Mammary epithelial cell (primary cell): ENCODE measurements around the gene NUDT4.

Experiments
- EZH2 ChIP-seq: IDR thresholded peaks from 2 replicates; pipeline ENCODE4 v1.6.1; 2012; ENCODE audit warnings: low read length, inconsistent platforms, borderline replicate concordance
- TF ChIP-seq, protein P1 (sequence below), 2 donors: IDR thresholded peaks in 1 of 2; conservative IDR thresholded peaks in 1 of 2; 2 replicates each; pipeline ENCODE4 v1.5.1; 2011 to 2012; ENCODE audit warnings: inconsistent platforms in 2 of 2, low read length in 2 of 2, mild to moderate bottlenecking in 2 of 2, control low read depth in 1 of 2, low read depth in 1 of 2; ENCODE audit not compliant: insufficient read depth in 1 of 2; ENCODE audit errors: extremely low read depth in 1 of 2

DNA sequence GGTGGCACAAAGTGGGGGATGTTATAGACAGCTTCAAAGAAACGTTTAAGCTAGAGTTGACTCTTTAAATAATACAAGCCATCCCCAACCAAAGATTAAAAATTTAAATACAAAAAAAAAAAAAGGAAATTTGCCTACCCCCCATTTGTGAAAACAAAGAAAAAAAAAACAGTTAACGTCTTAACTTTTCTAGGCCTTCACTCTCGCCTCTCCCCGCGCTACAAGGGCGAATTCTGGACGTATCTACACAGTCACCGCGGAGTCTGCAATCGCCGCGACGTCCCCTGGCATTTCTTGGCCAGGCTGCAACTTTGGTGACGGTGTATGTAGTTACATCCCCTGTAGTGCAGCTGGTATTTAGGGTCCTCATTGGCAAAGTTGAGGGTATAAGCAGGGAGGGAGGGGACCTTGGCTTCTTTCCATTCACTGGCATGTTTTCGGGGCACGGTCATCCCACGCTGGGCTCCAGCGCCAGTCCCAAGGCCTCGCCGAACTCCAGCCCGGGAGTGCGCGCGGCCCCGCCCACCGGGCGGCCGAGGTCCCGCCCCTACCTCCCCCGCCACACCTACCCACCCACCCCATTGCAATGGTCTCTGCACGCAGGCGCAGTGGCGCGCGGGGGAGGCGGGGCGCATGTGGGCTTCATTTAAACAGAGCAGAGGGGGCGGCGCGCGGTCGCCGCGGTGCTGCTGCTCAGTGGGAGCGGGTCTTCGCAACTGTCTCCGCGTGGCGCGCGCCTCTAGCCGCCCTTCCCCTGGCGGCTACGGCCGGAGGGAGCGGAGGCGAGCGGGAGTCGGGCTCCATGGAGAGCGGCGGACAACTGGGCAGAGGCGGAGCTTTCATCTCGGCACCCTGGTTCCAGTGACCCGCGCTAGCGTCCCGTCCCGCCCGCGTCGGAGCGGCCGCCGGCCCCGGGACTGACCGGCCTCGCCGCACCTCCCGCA is at the start of gene NUDT4:
- TF ChIP-seq, protein P1, sequence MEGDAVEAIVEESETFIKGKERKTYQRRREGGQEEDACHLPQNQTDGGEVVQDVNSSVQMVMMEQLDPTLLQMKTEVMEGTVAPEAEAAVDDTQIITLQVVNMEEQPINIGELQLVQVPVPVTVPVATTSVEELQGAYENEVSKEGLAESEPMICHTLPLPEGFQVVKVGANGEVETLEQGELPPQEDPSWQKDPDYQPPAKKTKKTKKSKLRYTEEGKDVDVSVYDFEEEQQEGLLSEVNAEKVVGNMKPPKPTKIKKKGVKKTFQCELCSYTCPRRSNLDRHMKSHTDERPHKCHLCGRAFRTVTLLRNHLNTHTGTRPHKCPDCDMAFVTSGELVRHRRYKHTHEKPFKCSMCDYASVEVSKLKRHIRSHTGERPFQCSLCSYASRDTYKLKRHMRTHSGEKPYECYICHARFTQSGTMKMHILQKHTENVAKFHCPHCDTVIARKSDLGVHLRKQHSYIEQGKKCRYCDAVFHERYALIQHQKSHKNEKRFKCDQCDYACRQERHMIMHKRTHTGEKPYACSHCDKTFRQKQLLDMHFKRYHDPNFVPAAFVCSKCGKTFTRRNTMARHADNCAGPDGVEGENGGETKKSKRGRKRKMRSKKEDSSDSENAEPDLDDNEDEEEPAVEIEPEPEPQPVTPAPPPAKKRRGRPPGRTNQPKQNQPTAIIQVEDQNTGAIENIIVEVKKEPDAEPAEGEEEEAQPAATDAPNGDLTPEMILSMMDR (conservative IDR thresholded peaks at IDR 0.05 in 1 of 2, IDR thresholded peaks at IDR 0.05 in 1 of 2; ENCODE audit: extremely low read depth in 1 of 2, insufficient read depth in 1 of 2, low read depth in 1 of 2, low read length in 2 of 2) = no peak
- TF ChIP-seq EZH2 = no peak
